Measurements from ENCODE around the gene RNF225. TPM values are rescaled to one million over a fixed set of nuclear protein-coding genes. Genes with fewer than 3 reads are reported as not detected.

RNF225 gene
- total and polyA plus RNA-seq, 2 of the 13 experiments (the other 11 are each of a cell fraction or from before 2014, with no cell fraction given), result not detected

DNA sequence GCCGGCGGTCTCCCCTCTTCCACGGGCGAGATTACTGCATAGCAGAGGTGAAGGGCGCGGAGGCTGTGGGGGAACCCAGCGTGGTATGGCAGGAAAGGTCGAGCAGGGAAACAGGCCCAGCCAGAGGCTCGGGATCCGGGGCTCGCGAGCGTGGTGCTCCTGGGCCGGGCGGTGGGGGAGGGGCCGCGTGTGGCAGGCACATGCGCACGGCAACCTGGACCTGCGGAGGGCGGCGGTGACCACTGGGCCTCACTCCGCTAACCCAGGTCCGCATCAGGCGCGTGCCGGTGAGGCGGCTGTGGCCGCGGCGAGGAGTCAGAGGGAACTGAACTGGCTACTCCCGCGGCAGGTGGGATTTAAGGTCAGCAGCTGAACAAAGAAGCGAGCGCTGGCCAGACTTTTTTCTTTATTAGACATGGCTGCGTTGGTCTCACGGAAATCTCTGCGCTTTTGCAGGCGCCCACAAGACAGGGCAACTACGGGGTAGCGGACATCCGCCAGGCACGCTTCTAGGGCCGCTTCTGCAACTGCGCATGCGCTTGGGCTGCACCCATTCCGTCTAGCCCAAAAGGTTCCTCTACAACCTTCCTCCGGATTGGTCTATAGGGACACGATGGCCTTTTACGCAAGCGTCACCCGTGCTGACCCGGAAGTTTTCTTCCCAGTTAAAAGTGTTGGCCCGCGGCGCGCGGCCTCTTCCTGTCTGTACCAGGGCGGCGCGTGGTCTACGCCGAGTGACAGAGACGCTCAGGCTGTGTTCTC, 8.7 kb upstream of the RNF225 start, which contains the start of gene RPS5 (continued):
- TF ChIP-seq ZNF710 (CRISPR knock-in tag; IDR thresholded peaks at IDR 0.05; ENCODE audit: borderline replicate concordance), result no peak; the same call in 1 of the 2 replicates
- TF ChIP-seq, protein P1, sequence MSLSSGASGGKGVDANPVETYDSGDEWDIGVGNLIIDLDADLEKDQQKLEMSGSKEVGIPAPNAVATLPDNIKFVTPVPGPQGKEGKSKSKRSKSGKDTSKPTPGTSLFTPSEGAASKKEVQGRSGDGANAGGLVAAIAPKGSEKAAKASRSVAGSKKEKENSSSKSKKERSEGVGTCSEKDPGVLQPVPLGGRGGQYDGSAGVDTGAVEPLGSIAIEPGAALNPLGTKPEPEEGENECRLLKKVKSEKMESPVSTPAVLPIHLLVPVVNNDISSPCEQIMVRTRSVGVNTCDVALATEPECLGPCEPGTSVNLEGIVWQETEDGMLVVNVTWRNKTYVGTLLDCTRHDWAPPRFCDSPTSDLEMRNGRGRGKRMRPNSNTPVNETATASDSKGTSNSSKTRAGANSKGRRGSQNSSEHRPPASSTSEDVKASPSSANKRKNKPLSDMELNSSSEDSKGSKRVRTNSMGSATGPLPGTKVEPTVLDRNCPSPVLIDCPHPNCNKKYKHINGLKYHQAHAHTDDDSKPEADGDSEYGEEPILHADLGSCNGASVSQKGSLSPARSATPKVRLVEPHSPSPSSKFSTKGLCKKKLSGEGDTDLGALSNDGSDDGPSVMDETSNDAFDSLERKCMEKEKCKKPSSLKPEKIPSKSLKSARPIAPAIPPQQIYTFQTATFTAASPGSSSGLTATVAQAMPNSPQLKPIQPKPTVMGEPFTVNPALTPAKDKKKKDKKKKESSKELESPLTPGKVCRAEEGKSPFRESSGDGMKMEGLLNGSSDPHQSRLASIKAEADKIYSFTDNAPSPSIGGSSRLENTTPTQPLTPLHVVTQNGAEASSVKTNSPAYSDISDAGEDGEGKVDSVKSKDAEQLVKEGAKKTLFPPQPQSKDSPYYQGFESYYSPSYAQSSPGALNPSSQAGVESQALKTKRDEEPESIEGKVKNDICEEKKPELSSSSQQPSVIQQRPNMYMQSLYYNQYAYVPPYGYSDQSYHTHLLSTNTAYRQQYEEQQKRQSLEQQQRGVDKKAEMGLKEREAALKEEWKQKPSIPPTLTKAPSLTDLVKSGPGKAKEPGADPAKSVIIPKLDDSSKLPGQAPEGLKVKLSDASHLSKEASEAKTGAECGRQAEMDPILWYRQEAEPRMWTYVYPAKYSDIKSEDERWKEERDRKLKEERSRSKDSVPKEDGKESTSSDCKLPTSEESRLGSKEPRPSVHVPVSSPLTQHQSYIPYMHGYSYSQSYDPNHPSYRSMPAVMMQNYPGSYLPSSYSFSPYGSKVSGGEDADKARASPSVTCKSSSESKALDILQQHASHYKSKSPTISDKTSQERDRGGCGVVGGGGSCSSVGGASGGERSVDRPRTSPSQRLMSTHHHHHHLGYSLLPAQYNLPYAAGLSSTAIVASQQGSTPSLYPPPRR (CRISPR knock-in tag; IDR thresholded peaks at IDR 0.05; ENCODE audit: borderline replicate concordance), result no peak
- no peak for TF ChIP-seq PRDM4 (CRISPR knock-in tag; IDR thresholded peaks at IDR 0.05; ENCODE audit: borderline replicate concordance)
- TF ChIP-seq DZIP1 (CRISPR knock-in tag; IDR thresholded peaks at IDR 0.05), result peak; percentile 47; the same call in 1 of the 2 replicates
- TF ChIP-seq NR2F1 (CRISPR knock-in tag; IDR thresholded peaks at IDR 0.05), result 0 out of 4 replicates have a peak, but pooled peaks of 1 of the 2 experiments have one; percentile 6
- TF ChIP-seq SIX4 (CRISPR knock-in tag; IDR thresholded peaks at IDR 0.05), result no peak; the same call in 1 of the 2 replicates
- TF ChIP-seq CC2D1A (CRISPR knock-in tag; IDR thresholded peaks at IDR 0.05), result no peak
- TF ChIP-seq MAFG (CRISPR knock-in tag; IDR thresholded peaks at IDR 0.05), result no peak
- TF ChIP-seq, protein P2, sequence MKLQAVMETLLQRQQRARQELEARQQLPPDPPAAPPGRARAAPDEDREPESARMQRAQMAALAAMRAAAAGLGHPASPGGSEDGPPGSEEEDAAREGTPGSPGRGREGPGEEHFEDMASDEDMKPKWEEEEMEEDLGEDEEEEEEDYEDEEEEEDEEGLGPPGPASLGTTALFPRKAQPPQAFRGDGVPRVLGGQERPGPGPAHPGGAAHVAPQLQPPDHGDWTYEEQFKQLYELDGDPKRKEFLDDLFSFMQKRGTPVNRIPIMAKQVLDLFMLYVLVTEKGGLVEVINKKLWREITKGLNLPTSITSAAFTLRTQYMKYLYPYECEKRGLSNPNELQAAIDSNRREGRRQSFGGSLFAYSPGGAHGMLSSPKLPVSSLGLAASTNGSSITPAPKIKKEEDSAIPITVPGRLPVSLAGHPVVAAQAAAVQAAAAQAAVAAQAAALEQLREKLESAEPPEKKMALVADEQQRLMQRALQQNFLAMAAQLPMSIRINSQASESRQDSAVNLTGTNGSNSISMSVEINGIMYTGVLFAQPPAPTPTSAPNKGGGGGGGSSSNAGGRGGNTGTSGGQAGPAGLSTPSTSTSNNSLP (IDR thresholded peaks at IDR 0.05; ENCODE audit: low read depth, low read length), result no peak
- TF ChIP-seq FUBP1 (CRISPR knock-in tag; IDR thresholded peaks at IDR 0.05; ENCODE audit: borderline replicate concordance), result no peak
